Measurements from ENCODE around the gene CCL16.
"Not testable (repeated sequence)": the region's sequence is repeated elsewhere in the genome, so short reads cannot be mapped to it uniquely, and the experiment has no call there.

Gene CCL16

GRCh38 chr17:35984140-35984539 is 2.8 kb upstream of the CCL16 start:
- no peak for DNase-seq (ENCODE audit: low read depth)

GRCh38 chr17:35982409-35983191 is 1.3 kb upstream of the CCL16 start:
- DNase-seq (ENCODE audit: low read depth), result no peak

GRCh38 chr17:35981908-35982330 is 622 bp upstream of the CCL16 start:
- no peak for DNase-seq (ENCODE audit: low read depth)

GRCh38 chr17:35978346-35978745 is 3.0 kb downstream of the CCL16 start:
- DNase-seq (ENCODE audit: low read depth), result no peak

GRCh38 chr17:35977509-35977908 is 3.8 kb downstream of the CCL16 start:
- DNase-seq (ENCODE audit: low read depth), result no peak

- peak; percentile 15 for DNase-seq (ENCODE audit: low read depth)
These were observed 7.7 kb downstream of the CCL16 start for GRCh38 chr17:35973333-35974260.

GRCh38 chr17:35972945-35973332 is 8.4 kb downstream of the CCL16 start:
- no peak for DNase-seq (ENCODE audit: low read depth)

GRCh38 chr17:35972535-35972934 is 8.8 kb downstream of the CCL16 start:
- DNase-seq (ENCODE audit: low read depth), result no peak

- DNase-seq (ENCODE audit: low read depth), result no peak
These were observed 9.2 kb downstream of the CCL16 start for GRCh38 chr17:35972066-35972465.

GRCh38 chr17:35969558-35970380 is 11.5 kb downstream of the CCL16 start:
- DNase-seq (ENCODE audit: low read depth), result peak; percentile 60

- DNase-seq (ENCODE audit: low read depth), result no peak
These were observed 12.7 kb downstream of the CCL16 start for GRCh38 chr17:35968520-35969054.

GRCh38 chr17:35965272-35965671 is 16.0 kb downstream of the CCL16 start:
- DNase-seq (ENCODE audit: low read depth), result no peak

GRCh38 chr17:35963663-35964062 is 17.6 kb downstream of the CCL16 start:
- no peak for DNase-seq (ENCODE audit: low read depth)

GRCh38 chr17:35953720-35954119 is 27.6 kb downstream of the CCL16 start:
- no peak for DNase-seq (ENCODE audit: low read depth)

- DNase-seq (ENCODE audit: low read depth), result no peak
These were observed 31.9 kb downstream of the CCL16 start for GRCh38 chr17:35949401-35949800.

- no peak for DNase-seq (ENCODE audit: low read depth)
These were observed 33.2 kb downstream of the CCL16 start for GRCh38 chr17:35948092-35948491.

GRCh38 chr17:35947156-35947585 is 34.1 kb downstream of the CCL16 start:
- no peak for DNase-seq (ENCODE audit: low read depth)

- DNase-seq (ENCODE audit: low read depth), result no peak
These were observed 37.1 kb downstream of the CCL16 start for GRCh38 chr17:35944151-35944550.

- DNase-seq (ENCODE audit: low read depth), result no peak
These were observed 37.8 kb downstream of the CCL16 start, which contains the start of gene LYZL6 for GRCh38 chr17:35943537-35943936. Gene LYZL6 (minus strand): TSS chr17:35943713. CDS start chr17:35939356, 4,357 bp downstream.

GRCh38 chr17:35942588-35943186 is 38.6 kb downstream of the CCL16 start:
- no peak for DNase-seq (ENCODE audit: low read depth)

- not testable (repeated sequence) for DNase-seq (ENCODE audit: low read depth)
These were observed 42.8 kb downstream of the CCL16 start for GRCh38 chr17:35938492-35938891.

Data from fibroblast of gingiva (primary cell).